Motor neuron (in vitro differentiated cells): ENCODE measurements around the gene SLC6A1. TPM values are rescaled to one million over a fixed set of nuclear protein-coding genes. Genes with fewer than 3 reads are reported as not detected.

Experiments used
- ATAC-seq, 8 experiments: fragments of 200-7000 bp; cut with Tn5 transposase; replicated peaks in 6 of 8; 2 replicates each; pipeline ENCODE4 v1.8.0; 2021; ENCODE audit warnings: mild to moderate bottlenecking in 8 of 8, moderate library complexity in 8 of 8
- H3K27ac ChIP-seq, 2 donors: fragments of 250-450 bp; sonication (Bioruptor Pico); 2 replicates each; pipeline ENCODE4 v1.9.0; 2021; ENCODE audit warnings: antibody characterized with exemption in 2 of 2, mild to moderate bottlenecking in 2 of 2, moderate library complexity in 1 of 2
- H3K4me1 ChIP-seq, 2 donors: fragments of 250-450 bp; sonication (Bioruptor Pico); replicated peaks in 1 of 2; 2 replicates each; pipeline ENCODE4 v1.6.1; 2021; ENCODE audit warnings: antibody characterized with exemption in 2 of 2, mild to moderate bottlenecking in 2 of 2, moderate library complexity in 1 of 2
- H3K4me3 ChIP-seq, 5 donors: fragments of 250-450 bp; sonication (Bioruptor Pico); 2 replicates each; pipeline ENCODE4 v1.9.0; 2021; ENCODE audit warnings: antibody characterized with exemption in 5 of 5, mild to moderate bottlenecking in 5 of 5, moderate library complexity in 4 of 5
- WGBS, 10 experiments: fragments of 450-650 bp; shearing (Covaris generic); methylation state at CpG; one replicate each; pipeline ENCODE4 v1.0.0; 2022; 5-methylcytosine and 5-hydroxymethylcytosine counted together
- in situ Hi-C, 9 experiments: fragments of 400-800 bp; cut with MboI; loops; one replicate each; pipeline ENCODE4 v1.15.0; 2021; ENCODE audit warnings: low sequenced_read_pairs in 9 of 9, low pct_unique_long_range_greater_than_20kb in 2 of 9; ENCODE audit not compliant: unreplicated experiment in 9 of 9
- total RNA-seq, 8 experiments: library from RNA; unstranded; fragments of 300-600 nt; gene quantifications; 2 replicates each; pipeline versions ENCODE4 v1.2.3 to v1.2.4, GENCODE V29; 2022

The SLC6A1 gene
- 10 to 100 TPM in 1 of 8 experiments, 1 to 10 TPM in 3, under 1 TPM in 4; 0.50 to 80.6 (median 1.2) TPM for total RNA-seq

GRCh38 chr3:10992017-10992942 lies at the start of gene SLC6A1:
SLC6A1 (plus strand) TSS chr3:10992748; CDS start chr3:11017212, 24,464 bp downstream.
- peak within 1 kb of the TSS; percentile 34 to 51 (median 40) for H3K4me3 ChIP-seq
- in situ Hi-C loops = no loop called here
- 0 to 17% (median 1%) methylated on average over 1 to 7 of the region's 69 CpGs; no CpG with 5 or more reads in 6 of the 10 experiments for WGBS, 10 experiments
- peak; percentile 46 to 90 (median 84) for ATAC-seq
- peaks cover 0 to 12% of the 10 kb centered on the region in 2 donors for H3K4me1 ChIP-seq
- H3K27ac ChIP-seq = no peak within 1 kb of the TSS

- ATAC-seq = no peak
- Histone ChIP-seq H3K4me1 (no peaks in the 10 kb centered on the region), H3K27ac (no peak overlapping the region), H3K4me3 (no peak overlapping the region)
- 92 to 96% methylated on average over 4 to 5 of the region's 8 CpGs; no CpG with 5 or more reads in 8 of the 10 experiments for WGBS, 10 experiments
- in situ Hi-C loops = loop anchor here in 5 of 9 experiments (10.0 to 25.0 kb wide), 3 partner anchors 110 to 183 kb away; no protein-coding TSS in a partner anchor
These were observed 47.7 kb upstream of the SLC6A1 start for GRCh38 chr3:10944866-10945265.

DNA sequence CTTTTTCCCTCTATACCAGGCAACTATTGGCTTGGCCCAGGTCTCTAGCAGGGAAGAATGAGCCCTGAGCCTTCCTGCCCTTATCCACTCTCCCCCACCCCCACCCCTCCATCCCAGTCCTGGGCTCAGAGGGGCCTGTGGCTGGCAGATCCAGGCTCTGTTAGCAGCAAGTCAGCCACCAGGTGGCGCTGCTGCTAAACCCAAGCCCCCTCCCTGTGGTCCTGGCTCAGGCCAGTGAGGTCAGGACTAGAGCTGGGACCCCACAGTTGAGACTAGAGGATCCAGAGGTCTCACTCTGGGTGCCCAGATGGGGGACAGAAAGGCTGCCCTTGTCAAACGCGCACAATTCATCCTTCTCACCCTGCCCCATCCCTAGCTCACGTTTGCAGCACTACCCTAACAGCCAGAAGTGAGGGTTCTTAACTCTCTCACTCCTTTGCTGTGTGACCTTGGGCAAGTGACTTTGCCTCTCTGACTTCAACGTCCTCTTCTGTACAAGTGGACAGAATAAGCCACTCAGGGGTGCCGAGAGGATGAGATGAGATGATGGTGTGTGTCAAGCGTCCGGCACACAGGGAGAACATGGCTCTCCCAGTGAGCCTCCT lies 46.8 kb upstream of the SLC6A1 start:
- WGBS, 10 experiments = 0 to 100% (median 72%) methylated on average over 1 to 2 of the region's 8 CpGs; no CpG with 5 or more reads in 6 of the 10 experiments
- in situ Hi-C loops = loop anchor here in 5 of 9 experiments (10.0 to 25.0 kb wide), 3 partner anchors 109 to 183 kb away; no protein-coding TSS in a partner anchor

DNA sequence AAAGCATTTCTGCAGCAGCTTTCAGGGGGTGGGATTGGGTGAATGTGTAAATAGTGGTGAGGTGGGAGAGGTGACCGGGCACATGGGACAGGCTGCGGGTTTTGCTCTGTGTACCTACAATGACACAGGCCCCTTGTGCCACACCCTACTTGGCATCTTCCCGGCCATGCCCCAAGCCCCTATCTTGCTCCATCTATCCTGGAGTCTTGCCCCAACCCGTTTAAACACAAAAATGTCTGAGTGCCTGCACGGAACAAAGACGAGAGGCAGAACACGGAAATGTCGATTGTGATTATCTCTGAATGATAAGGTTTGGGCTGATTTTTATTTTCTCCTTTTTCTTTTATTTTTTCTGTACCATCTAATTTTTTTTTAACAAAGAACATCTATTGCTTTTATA lies 46.0 kb upstream of the SLC6A1 start:
- in situ Hi-C loops = loop anchor here in 5 of 9 experiments (10.0 to 25.0 kb wide), 3 partner anchors 108 to 184 kb away; no protein-coding TSS in a partner anchor
- no peak for ATAC-seq
- WGBS, 10 experiments = 41 to 84% (median 71%) methylated on average over 4 to 7 of the region's 8 CpGs; no CpG with 5 or more reads in 2 of the 10 experiments
- Histone ChIP-seq H3K4me3 (no peak overlapping the region), H3K4me1 (no peaks in the 10 kb centered on the region), H3K27ac (no peak overlapping the region)

More for the DNA sequence above, 46.8 kb upstream of the SLC6A1 start:
- peak; percentile 72 to 100 (median 85) for ATAC-seq
- H3K4me3 ChIP-seq = no peak overlapping the region
- no peaks in the 10 kb centered on the region for H3K4me1 ChIP-seq
- H3K27ac ChIP-seq = no peak overlapping the region

- WGBS, 10 experiments = 60 to 80% (median 80%) methylated on average over 1 to 4 of the region's 6 CpGs; no CpG with 5 or more reads in 6 of the 10 experiments
- no peak overlapping the region for H3K4me3 ChIP-seq
- no peaks in the 10 kb centered on the region for H3K4me1 ChIP-seq
- no peak for ATAC-seq
- no peak overlapping the region for H3K27ac ChIP-seq
- in situ Hi-C loops = loop anchor here in 5 of 9 experiments (10.0 to 25.0 kb wide), 3 partner anchors 106 to 186 kb away; no protein-coding TSS in a partner anchor
These were observed 44.2 kb upstream of the SLC6A1 start for GRCh38 chr3:10948326-10948725.

DNA sequence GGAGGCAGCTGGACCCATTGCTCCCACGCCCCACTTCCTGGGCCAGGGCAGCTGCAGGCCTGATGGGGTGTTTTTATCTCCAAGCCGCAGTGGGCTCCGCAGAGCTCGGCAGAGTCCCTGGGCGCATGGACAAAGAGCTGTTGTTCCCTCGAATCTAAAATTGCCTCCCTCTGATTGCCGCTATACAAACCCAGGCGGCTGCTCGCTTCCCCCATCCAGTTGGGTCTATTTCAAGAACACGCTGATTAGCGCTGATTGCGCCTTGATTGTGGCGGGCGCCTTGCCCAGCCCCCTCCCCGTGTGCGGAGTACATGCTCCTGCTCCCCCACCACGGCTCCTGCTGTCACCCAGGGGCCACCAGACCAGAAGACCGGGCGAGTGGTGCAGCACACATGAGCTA lies 43.4 kb upstream of the SLC6A1 start:
- 40 to 96% (median 61%) methylated on average over 1 to 5 of the region's 19 CpGs; no CpG with 5 or more reads in 6 of the 10 experiments for WGBS, 10 experiments
- no peaks in the 10 kb centered on the region for H3K4me1 ChIP-seq
- H3K27ac ChIP-seq = no peak overlapping the region
- in situ Hi-C loops = loop anchor here in 5 of 9 experiments (10.0 to 25.0 kb wide), 3 partner anchors 106 to 187 kb away; no protein-coding TSS in a partner anchor
- no peak for ATAC-seq
- H3K4me3 ChIP-seq = no peak overlapping the region

DNA sequence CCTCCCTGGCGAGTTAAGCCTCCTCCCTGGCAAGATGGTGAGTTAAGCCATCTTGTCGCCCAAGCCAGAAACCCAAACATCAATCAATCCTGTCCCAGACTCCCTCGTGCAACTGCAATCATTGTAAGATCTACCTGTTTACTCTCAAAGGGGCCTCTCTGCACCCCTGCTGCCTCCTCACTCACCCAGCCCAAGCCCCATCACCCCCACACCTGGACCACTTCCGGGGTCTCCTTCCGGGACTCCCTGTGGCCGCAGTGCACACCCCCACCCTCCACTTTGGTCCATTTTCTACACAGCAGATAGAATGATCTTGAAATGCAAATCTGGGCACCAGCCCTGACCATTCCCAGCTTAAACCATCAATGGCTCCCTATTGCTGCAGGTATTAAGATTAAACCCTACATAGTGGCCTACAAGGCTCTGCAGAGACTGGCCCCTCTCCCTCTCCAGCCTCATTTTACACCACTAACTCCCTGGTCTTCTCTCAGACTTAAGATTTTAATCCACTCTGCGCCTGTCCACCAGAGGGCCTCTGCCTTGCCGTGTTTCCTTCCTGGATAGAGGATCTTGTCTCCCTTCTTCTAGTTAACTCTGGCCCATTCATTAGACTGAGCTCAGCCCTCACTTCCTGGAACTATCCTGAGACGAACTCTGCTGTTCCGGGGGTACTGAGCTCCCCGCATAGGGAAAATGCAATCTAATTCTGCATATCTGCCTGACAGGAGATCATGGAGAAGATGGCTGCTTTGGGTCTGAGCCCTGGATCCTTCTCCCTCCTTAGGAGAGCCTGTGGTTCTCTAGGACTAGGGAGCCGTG lies 41.9 kb upstream of the SLC6A1 start:
- WGBS, 10 experiments = 0 to 68% (median 35%) methylated on average over 1 to 10 of the region's 12 CpGs; no CpG with 5 or more reads in 1 of the 10 experiments
- in situ Hi-C loops = no loop called here
- Histone ChIP-seq H3K27ac (no peak overlapping the region), H3K4me1 (no peaks in the 10 kb centered on the region), H3K4me3 (no peak overlapping the region)
- peak in 5 of 8 experiments; percentile 26 to 86 (median 72) for ATAC-seq

DNA sequence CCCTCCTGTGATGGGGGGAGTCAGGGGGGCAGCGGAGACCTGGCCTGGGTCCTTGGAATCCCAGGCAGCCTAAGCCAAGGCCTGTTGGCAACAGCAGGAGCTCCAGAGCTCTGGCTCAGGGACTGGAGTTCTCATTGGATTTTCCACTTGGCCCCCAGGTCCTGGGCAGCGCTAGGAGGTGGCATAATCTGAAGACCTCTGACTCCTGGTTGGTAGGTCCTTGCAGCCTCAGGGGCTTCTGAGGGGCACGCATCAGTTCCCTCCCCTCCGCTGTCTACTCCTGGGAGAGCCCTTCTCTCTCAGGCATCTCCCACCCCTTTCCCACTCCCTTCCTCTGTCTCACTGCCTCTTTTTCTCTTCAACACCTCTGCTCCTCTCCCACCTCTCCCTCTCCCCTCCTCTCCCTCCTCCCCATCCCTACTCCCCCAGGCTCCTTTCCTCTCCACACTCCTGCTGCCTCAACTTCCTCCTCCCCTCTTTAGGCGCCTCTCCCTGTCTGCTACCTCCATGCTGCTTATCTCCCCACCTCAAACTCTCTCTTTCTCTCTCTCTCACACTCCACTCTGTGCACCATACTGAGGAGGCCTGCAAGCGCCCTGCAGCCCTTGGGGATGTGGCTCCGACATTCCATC lies 41.1 kb upstream of the SLC6A1 start:
- in situ Hi-C loops = no loop called here
- Histone ChIP-seq H3K4me3 (no peak overlapping the region), H3K4me1 (no peaks in the 10 kb centered on the region), H3K27ac (no peak overlapping the region)
- no peak for ATAC-seq
- 20 to 83% (median 62%) methylated on average over 1 to 3 of the region's 7 CpGs; no CpG with 5 or more reads in 6 of the 10 experiments for WGBS, 10 experiments

DNA sequence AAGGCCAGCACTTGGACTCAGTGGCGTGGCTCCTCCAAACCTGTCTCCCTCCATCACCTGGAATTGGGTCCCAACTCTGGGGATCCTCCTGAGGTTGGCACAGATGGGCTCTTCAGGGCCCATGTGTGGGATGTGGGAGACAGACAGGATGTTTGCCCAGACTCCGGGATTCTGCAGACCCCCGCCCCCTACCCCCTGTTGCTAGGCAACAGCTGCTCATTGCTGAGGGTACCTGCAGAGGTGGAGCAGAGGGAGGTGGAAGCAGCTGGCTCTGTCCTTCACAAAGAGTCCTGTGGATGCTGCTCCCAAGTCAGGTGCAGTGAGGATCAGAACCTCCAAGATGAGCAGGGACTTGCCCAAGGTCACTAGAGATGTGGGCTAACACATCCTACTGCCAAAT lies 40.0 kb upstream of the SLC6A1 start:
- peak in 1 of 8 experiments; percentile 12 for ATAC-seq
- no peak overlapping the region for H3K27ac ChIP-seq
- in situ Hi-C loops = no loop called here
- H3K4me1 ChIP-seq = no peaks in the 10 kb centered on the region
- no peak overlapping the region for H3K4me3 ChIP-seq
- WGBS, 10 experiments = 0 to 80% (median 0%) methylated on average over 1 of the region's 3 CpGs; no CpG with 5 or more reads in 7 of the 10 experiments

DNA sequence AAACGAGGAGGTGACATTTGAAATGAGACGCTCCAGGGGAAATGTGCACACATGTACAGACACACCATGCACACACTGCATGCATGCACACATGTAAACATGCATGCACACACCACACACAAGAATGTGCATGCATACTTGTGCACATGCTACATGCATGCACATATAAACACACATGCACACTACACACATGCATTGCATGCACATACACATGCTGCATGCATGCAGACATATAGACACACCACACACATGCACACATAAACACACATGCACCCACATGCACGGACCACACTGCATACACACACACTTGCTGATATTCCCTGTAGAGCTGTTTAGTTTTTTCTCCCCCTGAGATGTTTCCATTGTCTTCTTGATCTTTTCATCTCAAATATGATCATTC lies 37.8 kb upstream of the SLC6A1 start:
- no peaks in the 10 kb centered on the region for H3K4me1 ChIP-seq
- no peak overlapping the region for H3K27ac ChIP-seq
- in situ Hi-C loops = no loop called here
- ATAC-seq = no peak
- WGBS, 10 experiments = 0 to 100% (median 39%) methylated on average over 1 to 3 of the region's 3 CpGs; no CpG with 5 or more reads in 4 of the 10 experiments
- no peak overlapping the region for H3K4me3 ChIP-seq

- in situ Hi-C loops = no loop called here
- 20 to 73% (median 66%) methylated on average over 3 to 14 of the region's 15 CpGs; no CpG with 5 or more reads in 5 of the 10 experiments for WGBS, 10 experiments
- Histone ChIP-seq H3K4me1 (no peaks in the 10 kb centered on the region), H3K27ac (no peak overlapping the region), H3K4me3 (no peak overlapping the region)
- peak in 2 of 8 experiments; percentile 32 to 62 for ATAC-seq
These were observed 36.7 kb upstream of the SLC6A1 start for GRCh38 chr3:10955711-10956453.
